ENCODE measurements around the gene GOLGA6A. TPM values are rescaled to one million over a fixed set of nuclear protein-coding genes. Genes with fewer than 3 reads are reported as not detected.

GOLGA6A gene
- total and polyA plus RNA-seq, 9 of the 15 experiments (the other 6 are each of a cell fraction or from before 2014, with no cell fraction given) = not detected

- peaks cover 0 to 29% of the 10 kb centered on the region in 2 experiments; a peak in 3 of 5 replicates for H3K27me3 ChIP-seq (ENCODE audit: control insufficient read depth in 2 of 2, insufficient read depth in 2 of 2, low read length in 2 of 2)
- ChIA-PET POLR2A (interaction anchor here (1.3 to 1.4 kb wide), 2 partner anchors 11 to 31 kb away, joined by 3 to 4 read pairs; no protein-coding TSS in a partner anchor), CTCF (ENCODE audit: low intra/inter-chr PET ratio) (no interaction called here)
- H3K9ac ChIP-seq (ENCODE audit: insufficient read depth in 1 of 2, low read depth in 2 of 2, low read length in 2 of 2) = no peak overlapping the region
- no peaks in the 10 kb centered on the region for H3K9me3 ChIP-seq (replicated peaks; ENCODE audit: control insufficient read depth, insufficient read depth, low read depth, low read length)
- H4K20me1 ChIP-seq (replicated peaks; ENCODE audit: control insufficient read depth, insufficient read depth, low read length) = peaks cover 30% of the 10 kb centered on the region
- H2AFZ ChIP-seq (ENCODE audit: low read depth, low read length) = no peak overlapping the region
- no peaks in the 10 kb centered on the region for H3K9me1 ChIP-seq (ENCODE audit: control insufficient read depth, insufficient read depth, low read length)
- H3K36me3 ChIP-seq (ENCODE audit: control insufficient read depth, insufficient read depth, low read length) = peaks cover 4% of the 10 kb centered on the region; the same call in 1 of the 3 replicates
- intact Hi-C loops (cut with micrococcal nuclease) = no loop called here
- 3% methylated on average over 7 of the region's 8 CpGs for WGBS (ENCODE audit: insufficient coverage, low coverage, missing lambda C conversion rate)
- ATAC-seq = no peak
- no peaks in the 10 kb centered on the region for H3K79me2 ChIP-seq (ENCODE audit: control insufficient read depth, insufficient read depth, low read length)
- H3K27ac ChIP-seq (ENCODE audit: extremely low read depth, low read depth, low read length) = no peak overlapping the region
- FAIRE-seq = no peak
- no TSS peak for BruUV-seq (replicated peaks)
- no peak overlapping the region for H3K4me3 ChIP-seq
- H3K4me2 ChIP-seq (ENCODE audit: insufficient read depth, low read length) = no peak overlapping the region
- peaks cover 0 to 13% of the 10 kb centered on the region in 2 experiments; a peak in 3 of 5 replicates for H3K4me1 ChIP-seq (replicated peaks in 1 of 2; ENCODE audit: control insufficient read depth in 2 of 2, insufficient read depth in 2 of 2, low read length in 2 of 2)
- in situ Hi-C loops (cut with MboI) = no loop called here
- peak in 2 of 4 experiments; percentile 6 to 7 for DNase-seq (ENCODE audit: extremely low read depth in 1 of 4, low spot score in 3 of 4)
- no peak for TF ChIP-seq FOXP4 (CRISPR knock-in tag; IDR thresholded peaks at IDR 0.05; ENCODE audit: borderline replicate concordance)
- no peak for TF ChIP-seq XRCC4 (IDR thresholded peaks at IDR 0.05; ENCODE audit: extremely low read depth, insufficient read depth, insufficient read length)
- TF ChIP-seq E2F3 (CRISPR knock-in tag; IDR thresholded peaks at IDR 0.05) = no peak
- no peak for TF ChIP-seq ZNF232 (CRISPR knock-in tag; IDR thresholded peaks at IDR 0.05)
- no peak for TF ChIP-seq HDGF (IDR thresholded peaks at IDR 0.05)
- TF ChIP-seq ZZZ3 (IDR thresholded peaks at IDR 0.05) = no peak
- TF ChIP-seq ZNF740 (CRISPR knock-in tag; IDR thresholded peaks at IDR 0.05) = no peak
- no peak for TF ChIP-seq ZNF740 (tag; IDR thresholded peaks at IDR 0.05)
- TF ChIP-seq, protein P1, sequence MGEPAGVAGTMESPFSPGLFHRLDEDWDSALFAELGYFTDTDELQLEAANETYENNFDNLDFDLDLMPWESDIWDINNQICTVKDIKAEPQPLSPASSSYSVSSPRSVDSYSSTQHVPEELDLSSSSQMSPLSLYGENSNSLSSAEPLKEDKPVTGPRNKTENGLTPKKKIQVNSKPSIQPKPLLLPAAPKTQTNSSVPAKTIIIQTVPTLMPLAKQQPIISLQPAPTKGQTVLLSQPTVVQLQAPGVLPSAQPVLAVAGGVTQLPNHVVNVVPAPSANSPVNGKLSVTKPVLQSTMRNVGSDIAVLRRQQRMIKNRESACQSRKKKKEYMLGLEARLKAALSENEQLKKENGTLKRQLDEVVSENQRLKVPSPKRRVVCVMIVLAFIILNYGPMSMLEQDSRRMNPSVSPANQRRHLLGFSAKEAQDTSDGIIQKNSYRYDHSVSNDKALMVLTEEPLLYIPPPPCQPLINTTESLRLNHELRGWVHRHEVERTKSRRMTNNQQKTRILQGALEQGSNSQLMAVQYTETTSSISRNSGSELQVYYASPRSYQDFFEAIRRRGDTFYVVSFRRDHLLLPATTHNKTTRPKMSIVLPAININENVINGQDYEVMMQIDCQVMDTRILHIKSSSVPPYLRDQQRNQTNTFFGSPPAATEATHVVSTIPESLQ (CRISPR knock-in tag; IDR thresholded peaks at IDR 0.05) = no peak
- no peak for TF ChIP-seq ZFP1 (CRISPR knock-in tag; IDR thresholded peaks at IDR 0.05)
- no peak for TF ChIP-seq SP2 (IDR thresholded peaks at IDR 0.05; ENCODE audit: extremely low read depth, low read depth, low read length, poor library complexity, severe bottlenecking)
- TF ChIP-seq SAFB2 (IDR thresholded peaks at IDR 0.05; ENCODE audit: borderline replicate concordance, low read depth, low read length, severe bottlenecking) = no peak
- no peak for TF ChIP-seq ZNF224 (CRISPR knock-in tag; IDR thresholded peaks at IDR 0.05)
- TF ChIP-seq NCOA2 (IDR thresholded peaks at IDR 0.05; ENCODE audit: partially characterized antibody in 2 of 2) = no peak
- no peak for TF ChIP-seq PHTF2 (CRISPR knock-in tag; IDR thresholded peaks at IDR 0.05)
- TF ChIP-seq, protein P2, sequence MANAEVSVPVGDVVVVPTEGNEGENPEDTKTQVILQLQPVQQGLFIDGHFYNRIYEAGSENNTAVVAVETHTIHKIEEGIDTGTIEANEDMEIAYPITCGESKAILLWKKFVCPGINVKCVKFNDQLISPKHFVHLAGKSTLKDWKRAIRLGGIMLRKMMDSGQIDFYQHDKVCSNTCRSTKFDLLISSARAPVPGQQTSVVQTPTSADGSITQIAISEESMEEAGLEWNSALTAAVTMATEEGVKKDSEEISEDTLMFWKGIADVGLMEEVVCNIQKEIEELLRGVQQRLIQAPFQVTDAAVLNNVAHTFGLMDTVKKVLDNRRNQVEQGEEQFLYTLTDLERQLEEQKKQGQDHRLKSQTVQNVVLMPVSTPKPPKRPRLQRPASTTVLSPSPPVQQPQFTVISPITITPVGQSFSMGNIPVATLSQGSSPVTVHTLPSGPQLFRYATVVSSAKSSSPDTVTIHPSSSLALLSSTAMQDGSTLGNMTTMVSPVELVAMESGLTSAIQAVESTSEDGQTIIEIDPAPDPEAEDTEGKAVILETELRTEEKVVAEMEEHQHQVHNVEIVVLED (CRISPR knock-in tag; IDR thresholded peaks at IDR 0.05) = no peak
Measured at GRCh38 chr15:74041777-74042435, 40.4 kb downstream of the GOLGA6A start.

Data from K562 (cell line).